ENCODE measurements around the gene LRRC4B. TPM values are rescaled to one million over a fixed set of nuclear protein-coding genes. Genes with fewer than 3 reads are reported as not detected.

LRRC4B gene
- total and polyA plus RNA-seq, 2 of the 8 experiments (the other 6 are each of a cell fraction or from before 2014, with no cell fraction given), result 13.4 to 21.2 TPM

GRCh38 chr19:50508843-50509190 is 59.4 kb downstream of the LRRC4B start (continued):
- TF ChIP-seq HDAC2 (IDR thresholded peaks at IDR 0.05; ENCODE audit: borderline replicate concordance in 1 of 2, low read depth in 2 of 2, low read length in 2 of 2) (no peak), RFX5 (IDR thresholded peaks at IDR 0.05; ENCODE audit: borderline replicate concordance, low read depth, low read length) (no peak), CBX5 (IDR thresholded peaks at IDR 0.05; ENCODE audit: low read depth, low read length) (no peak), KDM4A (IDR thresholded peaks at IDR 0.05; ENCODE audit: low read depth, low read length, severe bottlenecking) (no peak), CHD2 (IDR thresholded peaks at IDR 0.05; ENCODE audit: low read length) (no peak)
